OCI-LY1 (cell line): ENCODE measurements around the gene C2CD4D.
"Not testable (repeated sequence)": the region's sequence is repeated elsewhere in the genome, so short reads cannot be mapped to it uniquely, and the experiment has no call there.

ENCODE experiments used
- H2AFZ ChIP-seq: fragments of 200-600 bp; sonication (generic), shearing (Covaris generic); 2 replicates; pipeline ENCODE4 v1.6.0; 2014; ENCODE audit warnings: antibody characterized with exemption, mild to moderate bottlenecking, low read length
- H3F3A ChIP-seq: fragments of 200-600 bp; sonication (generic), shearing (Covaris generic); 2 replicates; pipeline ENCODE4 v1.6.0; 2014; ENCODE audit warnings: mild to moderate bottlenecking, antibody characterized with exemption, low read length, moderate library complexity; ENCODE audit not compliant: insufficient read depth
- H3K27ac ChIP-seq: fragments of 200-600 bp; sonication (generic); 2 replicates; pipeline ENCODE4 v1.5.1; 2014; ENCODE audit warnings: low read length, mixed run types, mild to moderate bottlenecking, low read depth; ENCODE audit not compliant: poor library complexity, severe bottlenecking
- H3K27me3 ChIP-seq: fragments of 200-600 bp; sonication (generic); 2 replicates; pipeline ENCODE4 v1.6.0; 2014; ENCODE audit warnings: antibody characterized with exemption, mild to moderate bottlenecking, low read length, moderate library complexity; ENCODE audit not compliant: insufficient read depth
- H3K36me3 ChIP-seq: fragments of 200-600 bp; sonication (generic); 2 replicates; pipeline ENCODE4 v1.6.1; 2014; ENCODE audit warnings: mild to moderate bottlenecking, antibody characterized with exemption, low read length, moderate library complexity, mixed read lengths; ENCODE audit not compliant: insufficient read depth
- H3K4me1 ChIP-seq: fragments of 200-600 bp; sonication (generic); 2 replicates; pipeline ENCODE4 v1.5.1; 2014; ENCODE audit warnings: mild to moderate bottlenecking, low read length, moderate library complexity; ENCODE audit not compliant: insufficient read depth, severe bottlenecking
- H3K4me2 ChIP-seq: fragments of 200-600 bp; sonication (generic), shearing (Covaris generic); 2 replicates; pipeline ENCODE4 v1.6.1; 2014; ENCODE audit warnings: low read length
- H3K4me3 ChIP-seq: fragments of 200-600 bp; sonication (generic); 2 replicates; pipeline ENCODE4 v1.5.1; 2014; ENCODE audit warnings: low read length, low read depth, mild to moderate bottlenecking, mixed read lengths; ENCODE audit not compliant: poor library complexity, severe bottlenecking
- H3K79me2 ChIP-seq: fragments of 200-600 bp; shearing (Covaris generic); 2 replicates; pipeline ENCODE4 v1.6.1; 2016; ENCODE audit warnings: mixed run types, low read length, mixed read lengths; ENCODE audit not compliant: insufficient read depth
- H3K9ac ChIP-seq: fragments of 200-600 bp; sonication (generic), shearing (Covaris generic); 2 replicates; pipeline ENCODE4 v1.6.1; 2014; ENCODE audit warnings: mild to moderate bottlenecking, low read length, mixed read lengths
- H3K9me2 ChIP-seq: fragments of 200-600 bp; sonication (generic), shearing (Covaris generic); 2 replicates; pipeline ENCODE4 v1.6.1; 2014; ENCODE audit warnings: low read depth, mild to moderate bottlenecking, low read length, mixed read lengths
- H3K9me3 ChIP-seq: fragments of 200-600 bp; shearing (Covaris generic); 2 replicates; pipeline ENCODE4 v1.6.1; 2014; ENCODE audit warnings: low read length, mixed read lengths
- H4K20me1 ChIP-seq: fragments of 200-600 bp; sonication (generic), shearing (Covaris generic); 2 replicates; pipeline ENCODE4 v1.6.0; 2016; ENCODE audit warnings: mild to moderate bottlenecking, low read length; ENCODE audit not compliant: insufficient read depth
- EZH2 ChIP-seq: fragments of 200-600 bp; sonication (generic), shearing (Covaris generic); IDR thresholded peaks from 2 replicates; pipeline ENCODE4 v1.8.0; 2017; ENCODE audit warnings: borderline replicate concordance, mixed run types, mild to moderate bottlenecking, antibody characterized with exemption, low read length, moderate library complexity, mixed read lengths
- TF ChIP-seq, protein P1 (sequence below): fragments of 200-600 bp; sonication (generic), shearing (Covaris generic); IDR thresholded peaks from 2 replicates; pipeline ENCODE4 v1.5.1; 2017; ENCODE audit warnings: mild to moderate bottlenecking, antibody characterized with exemption, low read length, moderate library complexity, mixed read lengths

C2CD4D gene

DNA sequence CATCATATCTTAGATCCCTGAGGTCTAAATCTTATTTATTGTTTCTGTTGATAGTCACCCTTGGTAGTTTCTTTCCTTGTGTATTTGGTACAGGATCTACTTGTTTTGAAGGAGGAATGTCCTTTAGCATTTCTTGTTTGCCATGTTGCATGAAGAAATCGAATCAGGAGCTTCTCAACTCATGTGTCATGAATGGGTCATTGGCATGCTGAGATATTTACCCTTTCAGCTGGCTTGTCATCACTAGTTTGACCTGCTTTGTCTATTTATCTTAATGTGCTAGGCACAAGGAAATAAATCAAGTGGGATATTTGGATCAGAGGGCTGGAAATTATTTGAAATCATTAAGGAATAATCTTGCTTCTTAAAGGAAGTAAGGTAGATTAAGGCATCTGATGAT, 45.9 kb upstream of the C2CD4D start:
- no peak overlapping the region for H3K9ac ChIP-seq
- H3F3A ChIP-seq, result no peaks in the 10 kb centered on the region
- no peaks in the 10 kb centered on the region for H3K4me1 ChIP-seq
- H3K36me3 ChIP-seq, result peaks cover 28% of the 10 kb centered on the region
- H3K9me3 ChIP-seq, result no peaks in the 10 kb centered on the region
- no peaks in the 10 kb centered on the region for H3K27me3 ChIP-seq
- TF ChIP-seq EZH2, result no peak
- TF ChIP-seq, protein P1, sequence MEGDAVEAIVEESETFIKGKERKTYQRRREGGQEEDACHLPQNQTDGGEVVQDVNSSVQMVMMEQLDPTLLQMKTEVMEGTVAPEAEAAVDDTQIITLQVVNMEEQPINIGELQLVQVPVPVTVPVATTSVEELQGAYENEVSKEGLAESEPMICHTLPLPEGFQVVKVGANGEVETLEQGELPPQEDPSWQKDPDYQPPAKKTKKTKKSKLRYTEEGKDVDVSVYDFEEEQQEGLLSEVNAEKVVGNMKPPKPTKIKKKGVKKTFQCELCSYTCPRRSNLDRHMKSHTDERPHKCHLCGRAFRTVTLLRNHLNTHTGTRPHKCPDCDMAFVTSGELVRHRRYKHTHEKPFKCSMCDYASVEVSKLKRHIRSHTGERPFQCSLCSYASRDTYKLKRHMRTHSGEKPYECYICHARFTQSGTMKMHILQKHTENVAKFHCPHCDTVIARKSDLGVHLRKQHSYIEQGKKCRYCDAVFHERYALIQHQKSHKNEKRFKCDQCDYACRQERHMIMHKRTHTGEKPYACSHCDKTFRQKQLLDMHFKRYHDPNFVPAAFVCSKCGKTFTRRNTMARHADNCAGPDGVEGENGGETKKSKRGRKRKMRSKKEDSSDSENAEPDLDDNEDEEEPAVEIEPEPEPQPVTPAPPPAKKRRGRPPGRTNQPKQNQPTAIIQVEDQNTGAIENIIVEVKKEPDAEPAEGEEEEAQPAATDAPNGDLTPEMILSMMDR, result no peak
- no peak overlapping the region for H3K27ac ChIP-seq
- H3K9me2 ChIP-seq, result no peaks in the 10 kb centered on the region
- H3K4me2 ChIP-seq, result no peak overlapping the region
- H3K79me2 ChIP-seq, result no peaks in the 10 kb centered on the region
- no peak overlapping the region for H3K4me3 ChIP-seq
- H2AFZ ChIP-seq, result no peak overlapping the region
- no peaks in the 10 kb centered on the region for H4K20me1 ChIP-seq

DNA sequence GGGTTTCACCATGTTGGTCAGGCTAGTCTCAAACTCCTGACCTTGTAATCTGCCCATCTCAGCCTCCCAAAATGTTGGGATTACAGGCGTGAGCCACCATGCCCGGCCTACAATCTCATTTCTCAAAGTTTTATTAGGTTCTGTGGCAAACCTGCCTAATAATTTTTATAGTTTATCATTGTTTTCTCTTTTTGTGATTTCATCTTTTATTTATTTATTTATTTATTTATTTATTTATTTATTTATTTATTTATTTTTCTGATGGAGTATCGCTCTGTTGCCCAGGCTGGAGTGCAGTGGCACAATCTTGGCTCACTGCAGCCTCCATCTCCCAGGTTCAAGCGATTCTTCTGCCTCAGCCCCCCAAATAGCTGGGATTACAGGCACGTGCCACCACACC, 45.3 kb upstream of the C2CD4D start:
- not testable (repeated sequence) for H3K4me2 ChIP-seq, H4K20me1 ChIP-seq, H3K27me3 ChIP-seq, H3K9ac ChIP-seq, H3K79me2 ChIP-seq, H3K9me3 ChIP-seq, H3F3A ChIP-seq, H3K4me1 ChIP-seq, H3K9me2 ChIP-seq, H3K4me3 ChIP-seq, H2AFZ ChIP-seq, H3K27ac ChIP-seq
- peaks cover 26% of the 10 kb centered on the region for H3K36me3 ChIP-seq

DNA sequence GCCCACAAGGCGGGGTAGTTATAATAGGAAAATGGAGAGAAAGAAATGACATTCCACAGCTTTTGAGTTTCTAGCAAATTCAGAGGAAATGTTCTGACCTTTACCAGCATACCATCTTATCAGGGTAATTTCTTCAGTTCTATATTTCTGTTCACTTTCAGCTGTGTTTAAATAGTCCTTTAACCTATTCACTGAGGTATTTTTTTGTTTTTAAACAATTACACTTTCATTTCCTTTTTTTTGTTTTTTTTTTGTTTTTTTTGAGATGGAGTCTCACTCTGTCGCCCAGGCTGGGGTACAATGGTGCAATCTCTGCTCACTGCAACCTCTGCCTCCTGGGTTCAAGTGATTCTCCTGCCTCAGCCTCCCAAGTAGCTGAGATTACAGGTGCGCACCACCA, 44.8 kb upstream of the C2CD4D start:
- H3K36me3 ChIP-seq, result peaks cover 26% of the 10 kb centered on the region
- not testable (repeated sequence) for H3K79me2 ChIP-seq, H3K4me1 ChIP-seq, H3K4me2 ChIP-seq, H3K27me3 ChIP-seq, H3K27ac ChIP-seq, H3F3A ChIP-seq, H3K9me2 ChIP-seq, H3K4me3 ChIP-seq, H3K9me3 ChIP-seq, H3K9ac ChIP-seq, H2AFZ ChIP-seq, H4K20me1 ChIP-seq

DNA sequence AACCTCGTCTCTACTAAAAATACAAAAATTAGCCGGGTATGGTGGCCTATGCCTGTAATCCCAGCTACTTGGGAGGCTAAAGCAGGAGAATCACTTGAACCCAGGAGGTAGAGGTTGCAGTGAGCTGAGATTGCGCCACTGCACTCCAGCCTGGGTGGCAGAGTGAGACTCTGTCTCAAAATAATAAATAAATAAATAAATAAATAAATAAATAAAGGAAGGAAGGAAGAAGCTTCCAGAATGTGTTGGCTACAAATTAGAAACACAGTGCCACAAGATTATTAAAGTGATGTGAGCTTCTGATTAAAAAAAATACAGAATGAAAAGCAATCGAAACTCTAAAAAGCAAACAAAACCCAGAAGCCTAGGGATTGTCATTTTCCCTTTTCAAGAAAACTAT, 44.3 kb upstream of the C2CD4D start:
- H3K9ac ChIP-seq, H3K9me2 ChIP-seq, H3F3A ChIP-seq, H3K27ac ChIP-seq, H3K9me3 ChIP-seq, H3K4me1 ChIP-seq, H3K79me2 ChIP-seq, H3K4me3 ChIP-seq, H3K27me3 ChIP-seq, H4K20me1 ChIP-seq, H2AFZ ChIP-seq, H3K4me2 ChIP-seq: not testable (repeated sequence)
- H3K36me3 ChIP-seq, result peaks cover 26% of the 10 kb centered on the region

DNA sequence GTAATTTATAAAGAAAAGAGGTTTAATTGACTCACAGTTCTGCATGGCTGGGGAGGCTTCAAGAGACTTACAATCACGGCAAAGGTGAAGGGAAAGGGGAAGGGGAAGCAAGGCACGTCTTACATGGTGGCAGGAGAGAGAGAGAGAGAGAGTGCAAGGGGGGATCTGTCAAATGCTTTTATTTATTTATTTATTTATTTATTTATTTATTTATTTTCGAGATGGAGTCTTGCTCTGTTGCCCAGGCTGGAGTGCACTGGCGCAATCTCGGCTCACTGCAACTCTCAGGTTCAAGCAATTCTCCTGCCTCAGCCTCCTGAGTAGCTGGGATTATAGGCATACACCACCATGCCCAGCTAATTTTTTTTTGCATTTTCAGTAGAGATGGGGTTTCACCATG, 43.3 kb upstream of the C2CD4D start:
- not testable (repeated sequence) for H3F3A ChIP-seq, H3K4me3 ChIP-seq, H3K4me2 ChIP-seq, H3K27me3 ChIP-seq, H2AFZ ChIP-seq, H4K20me1 ChIP-seq, H3K79me2 ChIP-seq, H3K9me2 ChIP-seq, H3K9me3 ChIP-seq, H3K4me1 ChIP-seq, H3K27ac ChIP-seq, H3K9ac ChIP-seq
- H3K36me3 ChIP-seq, result peaks cover 21% of the 10 kb centered on the region
